Measurements from ENCODE around the gene ULK4.

ULK4 gene

DNA sequence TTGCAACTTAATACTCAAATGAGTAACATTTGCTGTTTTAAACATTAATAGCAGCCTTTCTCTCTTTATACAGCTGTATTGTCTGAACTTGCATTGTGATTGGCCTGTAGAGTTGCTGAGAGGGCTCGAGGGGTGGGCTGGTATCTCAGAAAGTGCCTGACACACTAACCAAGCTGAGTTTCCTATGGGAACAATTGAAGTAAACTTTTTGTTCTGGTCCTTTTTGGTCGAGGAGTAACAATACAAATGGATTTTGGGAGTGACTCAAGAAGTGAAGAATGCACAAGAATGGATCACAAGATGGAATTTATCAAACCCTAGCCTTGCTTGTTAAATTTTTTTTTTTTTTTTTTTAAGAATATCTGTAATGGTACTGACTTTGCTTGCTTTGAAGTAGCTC is 722.3 kb downstream of the ULK4 start:
- no peak for DNase-seq

DNA sequence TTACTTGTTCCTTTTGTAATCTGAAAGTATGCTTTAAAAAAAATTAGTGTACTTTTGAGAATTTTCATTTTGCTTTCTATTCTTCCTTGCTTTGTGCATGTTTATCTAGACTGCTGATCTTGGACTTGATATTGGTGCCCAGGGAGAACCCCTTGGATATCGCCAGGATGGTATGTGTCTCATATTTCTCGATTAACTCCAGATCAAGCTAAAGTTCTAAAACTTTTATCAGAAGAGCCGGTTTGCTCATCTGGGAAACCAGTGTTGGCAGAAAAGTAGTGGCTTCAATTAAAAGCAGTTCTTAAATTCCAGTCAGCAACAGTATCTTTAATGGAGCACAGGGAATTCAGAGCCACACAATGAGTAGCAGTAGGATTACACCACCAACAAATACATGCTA is 724.0 kb downstream of the ULK4 start:
- no peak for DNase-seq

DNA sequence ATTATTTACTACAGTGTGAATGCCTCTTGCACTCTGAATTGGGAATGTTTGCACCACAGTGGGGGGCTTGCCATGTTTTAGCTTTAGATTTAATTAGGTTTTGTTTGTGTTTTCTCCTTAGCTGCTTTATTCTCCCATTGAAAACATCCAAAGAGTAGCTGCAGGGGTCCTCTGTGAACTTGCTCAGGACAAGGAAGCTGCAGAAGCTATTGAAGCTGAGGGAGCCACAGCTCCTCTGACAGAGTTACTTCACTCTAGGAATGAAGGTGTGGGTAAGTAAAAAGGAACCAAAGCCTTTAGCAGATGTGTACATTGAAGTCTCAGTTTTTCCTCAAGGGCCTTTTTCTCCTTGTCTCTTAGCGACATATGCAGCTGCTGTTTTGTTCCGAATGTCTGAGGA is 725.7 kb downstream of the ULK4 start:
- no peak for DNase-seq

DNA sequence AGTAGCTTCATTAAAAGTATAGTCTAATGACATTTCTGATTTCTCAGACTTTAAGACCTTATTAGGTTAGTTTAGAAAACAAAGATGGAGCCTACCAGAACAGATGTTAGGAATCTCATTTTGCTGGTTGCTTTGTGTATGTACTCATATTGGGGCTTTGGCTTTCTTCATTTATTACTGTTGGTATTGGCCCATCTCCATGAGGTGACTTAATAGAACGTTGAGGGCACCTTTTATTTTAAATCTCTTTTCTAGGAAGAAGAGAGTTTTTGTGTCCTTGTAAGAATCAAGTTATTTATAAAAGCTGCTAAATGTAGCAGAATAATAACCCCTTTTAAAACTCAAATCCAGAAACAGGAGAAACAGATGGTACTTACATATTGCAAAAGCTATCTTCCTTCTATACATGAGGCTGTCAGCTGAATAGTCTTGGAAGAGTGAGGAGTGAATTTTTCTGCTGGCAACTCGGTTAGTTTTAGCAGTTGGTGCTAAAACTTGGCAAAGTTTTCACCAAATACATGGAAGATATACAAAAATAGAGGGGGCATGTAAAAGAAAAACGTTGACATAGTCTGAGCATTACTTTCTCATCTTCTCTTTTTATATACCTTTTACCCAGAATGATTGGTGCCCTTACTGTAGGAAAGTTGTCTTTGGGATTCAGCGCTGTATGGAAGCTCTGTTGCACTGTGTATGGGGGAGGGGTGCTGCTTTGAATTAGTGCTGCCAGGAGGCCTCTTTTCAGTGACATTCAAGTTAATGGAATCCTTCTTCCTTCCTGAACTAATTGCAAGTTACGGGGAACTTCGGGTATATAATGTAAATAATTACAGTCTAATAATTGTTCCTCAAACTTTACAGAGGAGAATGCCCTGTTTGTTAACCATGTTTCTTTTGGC is 726.8 kb downstream of the ULK4 start:
- no peak for DNase-seq

DNA sequence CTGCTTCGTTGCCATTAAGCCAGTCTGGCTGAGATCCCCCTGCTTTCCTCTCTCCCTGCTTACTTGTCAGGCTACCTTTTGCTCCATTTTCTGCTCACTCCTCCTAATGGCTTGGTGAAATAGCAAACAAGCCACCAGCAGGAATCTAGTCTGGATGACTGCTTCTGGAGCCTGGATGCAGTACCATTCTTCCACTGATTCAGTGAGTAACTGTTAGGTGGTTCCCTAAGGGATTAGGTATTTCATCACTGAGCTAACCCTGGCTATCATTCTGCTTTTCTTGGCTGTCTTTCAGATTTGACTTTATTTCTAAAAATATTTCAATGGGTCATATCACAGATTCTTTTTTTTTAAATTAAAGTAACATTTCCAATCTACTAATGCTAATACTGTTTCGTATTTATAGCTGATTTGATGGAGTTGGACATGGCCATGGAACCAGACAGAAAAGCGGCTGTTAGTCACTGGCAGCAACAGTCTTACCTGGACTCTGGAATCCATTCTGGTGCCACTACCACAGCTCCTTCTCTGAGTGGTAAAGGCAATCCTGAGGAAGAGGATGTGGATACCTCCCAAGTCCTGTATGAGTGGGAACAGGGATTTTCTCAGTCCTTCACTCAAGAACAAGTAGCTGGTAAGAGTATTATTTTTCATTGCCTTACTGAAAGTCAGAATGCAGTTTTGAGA is 737.6 kb downstream of the ULK4 start:
- DNase-seq = no peak

DNA sequence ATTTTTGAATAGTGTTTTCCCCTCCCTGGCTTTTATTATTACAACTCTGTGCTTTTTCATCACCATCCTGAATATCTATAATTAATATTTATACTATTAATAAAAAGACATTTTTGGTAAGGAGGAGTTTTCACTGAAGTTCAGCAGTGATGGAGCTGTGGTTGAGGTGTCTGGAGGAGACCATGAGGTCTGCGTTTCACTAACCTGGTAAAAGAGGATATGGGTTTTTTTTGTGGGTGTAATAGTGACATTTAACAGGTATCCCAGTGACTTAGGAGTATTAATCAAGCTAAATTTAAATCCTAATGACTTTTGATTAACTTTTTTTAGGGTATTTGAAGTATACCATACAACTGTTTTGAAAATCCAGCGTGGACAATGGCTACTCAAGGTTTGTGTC is 738.2 kb downstream of the ULK4 start:
- no peak for DNase-seq

DNA sequence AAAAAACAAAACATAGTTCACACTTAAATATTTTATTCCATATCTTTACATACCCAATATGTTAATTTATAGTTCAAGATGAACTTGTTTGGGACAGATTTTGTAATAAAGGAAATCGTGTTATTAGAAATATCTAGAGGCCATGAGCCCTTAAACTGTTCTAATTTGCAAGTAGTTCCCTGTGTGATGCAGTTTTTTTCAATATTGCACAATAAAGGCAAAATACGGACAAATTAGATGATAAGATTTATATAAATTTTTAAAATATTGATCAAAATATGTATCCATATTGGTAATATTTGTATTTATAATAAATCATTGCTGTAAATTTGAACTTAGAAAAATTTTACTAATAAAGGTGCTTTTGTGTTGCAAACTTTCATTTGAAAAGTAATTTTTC is 738.8 kb downstream of the ULK4 start:
- DNase-seq = no peak

DNA sequence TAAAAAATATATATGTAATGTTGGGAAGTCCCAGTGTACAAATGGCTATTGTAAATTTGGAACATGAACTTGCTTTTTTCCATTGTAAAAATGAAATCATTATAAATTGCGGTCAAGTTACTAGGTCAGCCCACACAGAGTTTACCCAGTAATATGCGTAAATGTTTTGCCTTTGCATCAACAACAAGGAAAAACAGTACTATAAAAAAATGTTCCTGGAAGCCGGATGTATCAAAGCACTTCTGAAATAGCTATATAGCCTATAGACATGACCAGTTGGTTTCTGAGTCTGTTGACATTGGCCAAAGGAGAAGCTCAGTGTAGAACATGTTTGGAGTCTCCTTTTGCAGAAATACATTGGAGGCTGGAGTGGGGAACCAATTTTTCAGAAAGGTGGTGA is 739.4 kb downstream of the ULK4 start:
- no peak for DNase-seq

DNA sequence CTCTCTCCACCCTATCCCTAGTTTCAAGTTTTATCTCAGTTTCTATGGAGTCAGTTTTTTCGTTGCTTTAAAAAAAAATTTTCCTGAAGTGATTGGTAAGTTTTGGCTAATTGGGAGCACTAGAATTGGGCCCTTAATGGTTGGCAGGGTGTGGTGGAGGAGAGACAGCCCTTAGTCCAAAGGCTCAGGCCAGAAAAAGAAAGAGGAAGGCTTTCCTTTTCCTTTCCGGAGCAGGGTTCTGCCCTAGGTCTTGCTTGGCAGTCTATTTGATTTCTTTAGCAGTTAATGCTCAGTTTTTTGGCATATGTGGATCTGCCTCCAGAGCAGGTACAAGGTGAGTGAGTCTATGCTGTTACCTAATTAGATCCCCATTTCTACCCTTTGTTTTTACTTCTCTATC is 739.9 kb downstream of the ULK4 start:
- DNase-seq = no peak

DNA sequence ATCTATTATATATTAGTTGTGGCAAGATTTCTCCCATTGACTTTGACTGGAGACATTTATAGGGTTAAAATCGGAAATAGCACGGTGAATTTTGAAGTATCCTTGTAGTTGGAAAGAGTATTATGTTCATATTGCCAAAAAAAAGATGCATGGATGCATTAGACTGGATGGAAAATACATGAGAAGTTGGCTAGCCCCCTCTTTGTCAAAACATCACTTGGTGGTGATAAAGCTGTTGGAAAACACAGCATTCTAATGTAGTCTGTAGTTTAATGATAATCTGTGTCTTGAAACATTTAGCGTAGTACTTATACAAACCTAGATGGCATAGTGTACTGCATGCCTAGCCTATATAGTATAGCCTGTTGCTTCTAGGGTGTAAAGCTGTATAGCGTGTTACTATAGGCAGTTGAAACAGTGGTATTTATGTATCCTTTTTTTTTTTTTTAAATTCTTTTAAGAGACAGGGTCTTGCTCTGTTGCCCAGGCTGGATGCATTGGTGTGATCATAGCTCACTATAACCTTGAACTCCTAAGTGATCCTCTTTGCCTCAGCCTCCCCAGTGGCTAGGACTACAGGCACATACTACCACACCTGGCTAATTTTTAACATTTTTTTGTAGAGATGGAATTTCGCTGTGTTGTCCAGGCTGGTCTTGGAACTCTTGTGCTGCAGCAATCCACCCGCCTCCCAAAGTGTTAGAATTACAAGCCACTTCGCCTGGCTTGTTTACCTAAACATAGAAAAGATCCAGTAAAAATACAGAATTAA is 740.8 kb downstream of the ULK4 start:
- DNase-seq = no peak

DNA sequence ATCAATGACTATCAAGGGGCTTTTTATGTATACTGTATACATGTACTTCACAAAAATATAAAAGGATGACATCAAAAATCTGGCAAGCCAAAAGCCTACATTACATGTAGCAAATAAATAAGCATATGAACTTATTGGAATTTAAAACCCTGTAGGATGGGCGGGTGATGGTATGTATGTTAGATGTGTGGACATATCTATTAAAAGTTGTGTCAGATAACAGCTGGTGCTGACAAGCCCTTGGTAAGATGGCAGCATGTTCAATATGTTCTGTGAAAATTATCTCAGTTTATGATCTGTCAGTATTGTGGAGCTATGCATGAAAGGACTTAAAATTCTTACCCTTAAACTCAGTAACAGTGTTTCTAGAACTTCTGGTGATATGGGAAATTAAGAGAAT is 742.5 kb downstream of the ULK4 start:
- no peak for DNase-seq

DNA sequence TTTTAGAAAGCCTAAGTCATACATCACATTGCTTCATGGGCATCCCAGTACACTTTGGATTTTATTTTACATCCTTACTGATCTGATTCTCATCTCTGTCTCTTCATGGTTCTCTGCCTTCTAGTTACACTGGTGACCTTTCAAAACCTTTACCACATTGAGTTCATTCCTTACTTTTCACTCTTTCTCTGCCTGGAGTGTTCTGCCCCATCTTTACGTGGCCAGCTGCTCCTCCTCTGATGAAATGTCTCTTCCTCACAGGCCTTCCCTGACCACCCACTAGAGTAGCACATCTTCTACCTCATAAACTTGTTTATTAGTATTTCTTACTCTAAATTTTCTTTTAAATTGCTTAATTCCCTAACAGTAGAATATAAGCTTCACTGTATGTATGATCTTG is 744.9 kb downstream of the ULK4 start:
- no peak for DNase-seq

DNA sequence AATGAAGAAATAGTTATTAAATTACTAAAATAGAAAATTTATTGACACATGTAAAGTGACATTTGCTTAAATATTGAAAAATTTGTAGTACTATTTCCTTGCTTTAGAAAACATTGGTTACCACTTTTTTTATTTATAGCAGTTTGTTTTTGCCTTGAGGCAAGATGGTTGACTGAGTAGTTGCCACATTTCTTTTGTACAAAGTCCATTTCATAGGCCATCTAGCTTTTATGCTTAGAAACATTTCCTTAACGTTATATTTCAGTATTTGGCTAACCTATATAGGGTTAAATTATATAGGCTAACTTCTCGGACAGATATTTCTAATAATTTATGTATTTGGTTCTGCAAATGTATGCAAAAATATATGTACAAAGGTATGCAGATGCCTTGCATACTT is 745.5 kb downstream of the ULK4 start:
- DNase-seq = no peak

DNA sequence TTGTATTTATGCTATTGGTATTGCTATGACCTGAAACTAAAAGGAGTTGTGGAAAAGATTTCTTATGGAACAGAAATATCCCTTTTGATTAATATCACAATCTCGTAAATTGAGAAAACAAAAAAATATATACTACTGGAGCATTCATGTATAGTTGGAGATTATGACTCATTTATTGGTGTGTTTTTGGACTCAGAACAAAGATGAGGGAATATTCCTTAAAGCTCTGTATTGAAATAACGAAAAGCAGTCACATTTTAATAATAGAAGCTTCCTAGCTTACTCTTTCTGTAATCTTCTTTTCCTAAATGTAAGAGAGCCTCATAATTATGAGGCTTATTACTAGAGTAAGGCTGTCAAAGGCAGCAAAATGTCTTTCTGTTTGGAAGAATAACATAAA is 748.3 kb downstream of the ULK4 start:
- DNase-seq = no peak

DNA sequence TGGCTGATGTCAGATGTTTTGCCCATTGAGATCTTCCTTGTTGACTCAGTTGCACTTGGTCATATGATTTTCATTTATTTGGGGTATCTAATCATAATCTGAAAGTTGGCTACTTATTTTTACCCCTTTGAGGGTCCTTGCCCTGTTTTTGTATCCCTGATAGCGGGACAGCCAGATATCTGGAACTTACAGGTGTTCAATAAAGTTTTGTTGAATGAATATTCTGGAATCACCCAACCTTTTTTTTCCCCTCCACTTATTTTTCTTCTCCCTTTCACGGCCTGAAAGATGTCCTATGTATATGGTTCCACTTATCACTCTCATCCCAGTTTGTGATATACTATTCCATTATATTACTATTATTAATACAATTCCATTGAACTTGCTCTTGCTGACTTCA is 749.8 kb downstream of the ULK4 start:
- no peak for DNase-seq

DNA sequence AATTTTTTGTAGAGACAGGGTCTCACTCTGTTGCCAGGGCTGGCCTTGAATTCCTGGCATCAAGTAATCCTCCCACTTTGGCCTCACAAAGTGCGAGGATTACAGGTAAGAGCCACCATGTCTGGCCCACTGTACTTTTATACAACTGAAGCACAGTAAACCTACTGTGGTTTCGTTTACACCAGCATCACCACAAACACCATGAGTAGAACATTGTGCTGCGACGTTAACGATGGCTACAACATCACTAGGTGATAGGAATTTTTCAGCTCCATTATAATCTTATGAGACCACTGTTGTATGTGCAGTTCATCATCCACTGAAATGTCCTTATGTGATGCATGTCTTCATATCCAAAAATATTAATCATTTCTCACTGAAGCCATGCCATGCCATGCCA is 750.9 kb downstream of the ULK4 start:
- no peak for DNase-seq

DNA sequence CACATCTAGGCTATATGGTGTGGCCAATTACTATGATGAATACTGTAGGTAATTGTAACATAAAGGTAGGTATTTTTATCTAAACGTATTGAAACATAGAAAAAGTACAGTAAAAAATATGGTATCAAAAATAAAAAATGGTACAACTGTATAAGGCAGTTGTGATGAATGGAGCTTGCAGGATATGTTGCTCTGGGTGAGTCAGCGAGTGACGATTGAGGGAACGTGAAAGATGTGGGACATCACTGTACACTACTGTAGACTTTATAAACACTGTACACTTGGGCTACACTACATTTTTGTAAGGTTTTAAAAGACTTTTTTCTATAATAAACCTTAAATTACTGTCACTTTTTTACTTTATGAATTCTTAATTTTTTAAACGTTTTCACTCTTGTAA is 752.3 kb downstream of the ULK4 start:
- DNase-seq = no peak

DNA sequence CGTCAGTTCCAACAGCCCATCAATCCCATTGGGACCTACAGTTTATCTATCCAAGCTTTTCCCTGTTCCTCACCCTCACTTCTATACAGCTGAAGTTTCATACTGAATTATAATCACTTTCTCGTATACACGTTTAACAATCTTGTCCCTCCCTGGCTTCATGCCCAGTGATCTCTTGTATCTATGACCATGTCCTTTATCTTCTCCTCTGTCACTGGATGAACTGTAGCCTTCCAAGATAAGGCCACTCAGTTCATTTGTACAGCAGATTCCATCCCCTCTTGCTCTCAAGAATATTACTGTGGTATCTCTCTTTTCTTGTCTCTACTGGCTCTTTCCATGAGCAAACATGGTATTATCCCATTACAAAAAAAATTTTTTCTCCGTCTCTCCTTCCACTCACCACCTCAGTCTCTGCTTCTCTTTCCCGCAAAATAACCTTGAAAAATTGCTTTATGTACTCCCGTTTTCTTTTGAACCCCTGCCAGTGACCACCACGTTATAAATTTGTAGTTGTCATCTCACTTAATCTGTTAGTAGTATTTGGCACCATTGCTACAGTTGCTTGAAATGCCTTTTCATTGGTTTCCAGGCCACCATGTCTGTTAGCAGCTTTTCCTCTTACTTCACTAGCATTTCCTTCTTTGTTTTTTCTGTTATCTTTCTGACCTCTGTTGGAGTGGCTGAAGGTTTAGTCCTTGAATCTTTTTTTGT is 753.2 kb downstream of the ULK4 start:
- DNase-seq = no peak

DNA sequence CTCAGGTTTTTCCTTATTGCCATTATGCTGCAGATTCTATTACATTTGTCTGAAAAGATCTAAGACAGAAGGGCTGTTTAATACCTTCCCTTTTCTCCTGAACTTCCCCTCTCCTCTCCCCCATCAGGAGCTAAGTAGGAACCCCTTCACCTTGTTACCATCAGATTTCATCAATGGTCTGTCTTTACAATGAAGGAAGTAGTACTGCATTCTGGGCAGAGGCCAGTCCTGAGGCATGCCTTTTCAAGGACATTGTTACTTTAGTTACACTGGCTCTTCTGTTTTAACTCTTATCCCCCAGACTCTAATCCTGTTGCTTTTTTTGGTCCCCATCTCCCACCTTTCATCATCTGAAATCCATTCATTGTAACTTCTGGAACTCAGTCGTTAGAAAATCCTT is 754.5 kb downstream of the ULK4 start:
- DNase-seq = no peak

DNA sequence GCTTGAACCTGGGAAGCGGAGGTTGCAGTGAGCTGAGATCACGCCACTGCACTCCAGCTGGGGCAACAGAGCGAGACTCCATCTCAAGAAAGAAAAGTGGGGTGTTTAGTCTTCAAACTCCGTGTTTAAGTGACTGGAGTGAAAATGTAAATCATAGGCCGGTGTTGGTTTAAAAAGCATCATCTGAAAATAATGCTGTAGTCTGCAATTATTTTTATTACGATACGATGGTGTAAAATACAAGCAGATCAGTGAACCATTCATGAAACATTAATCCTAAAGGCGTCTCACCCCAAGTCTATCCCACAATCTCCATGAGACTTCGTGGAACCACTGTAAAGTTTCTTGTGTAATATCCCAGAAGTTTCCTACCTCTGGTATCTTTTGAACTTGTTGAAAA is 756.3 kb downstream of the ULK4 start:
- no peak for DNase-seq

DNA sequence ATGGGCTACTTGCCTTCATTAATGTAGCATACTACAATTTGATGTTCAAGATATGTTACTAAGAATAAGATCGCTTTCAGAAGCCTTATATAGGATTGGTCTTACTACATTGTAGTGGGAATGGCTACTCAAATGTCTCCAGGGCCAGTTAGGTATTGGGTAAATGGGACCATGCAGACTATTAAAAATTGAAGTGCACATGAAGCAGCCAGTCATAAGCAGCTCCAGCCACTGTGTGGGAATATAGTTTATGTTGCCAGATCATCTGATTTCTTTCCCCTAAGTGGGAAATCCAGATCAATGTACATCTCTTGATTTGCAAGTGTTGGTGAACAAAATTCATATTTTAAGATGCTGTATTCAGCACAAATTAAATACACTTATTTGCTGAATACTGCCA is 757.5 kb downstream of the ULK4 start:
- no peak for DNase-seq

DNA sequence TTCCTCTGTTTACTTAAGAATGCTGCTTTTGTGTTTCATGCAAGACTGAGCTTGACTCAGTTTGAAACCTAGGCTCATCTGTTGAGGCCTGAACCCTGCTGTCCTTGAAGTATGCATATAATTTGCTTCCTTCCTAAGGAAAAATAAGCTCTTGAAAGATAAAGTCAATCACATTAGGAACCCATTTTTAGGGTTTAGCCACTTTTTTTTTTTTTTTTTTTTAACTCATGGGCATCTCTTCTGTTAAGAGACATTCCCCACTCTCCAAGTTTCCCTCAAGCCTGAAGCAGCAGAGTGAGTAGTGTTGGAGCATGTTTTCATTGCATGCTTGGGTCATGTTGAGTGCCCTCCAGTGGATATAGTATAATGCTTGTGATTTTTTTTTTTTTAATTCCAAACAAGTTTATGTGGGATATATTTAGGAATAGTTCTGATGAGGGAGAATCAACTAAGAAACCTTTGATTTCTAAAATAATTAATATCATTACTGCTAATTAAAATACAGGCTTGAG is 759.0 kb downstream of the ULK4 start:
- DNase-seq = peak; percentile 34
